ENCODE results near the gene FRRS1L. TPM values are rescaled to one million over a fixed set of nuclear protein-coding genes. Genes with fewer than 3 reads are reported as not detected.
A peak's percentile ranks its signal among the peaks of the same experiment; 100 is the strongest.
"Not testable (repeated sequence)": the region's sequence is repeated elsewhere in the genome, so short reads cannot be mapped to it uniquely, and the experiment has no call there.

FRRS1L gene
- total RNA-seq, 2 experiments from 2014 or later: not detected

- H3K27me3 Mint-ChIP-seq: peaks cover 6% of the 10 kb centered on the region
- ChIA-PET CTCF (no interaction called here), POLR2A (no interaction called here)
- no peak overlapping the region for H3K27ac Mint-ChIP-seq
- H3K36me3 Mint-ChIP-seq (ENCODE audit: low read depth): no peaks in the 10 kb centered on the region
- H3K4me3 Mint-ChIP-seq: no peak overlapping the region
- peaks cover 2% of the 10 kb centered on the region for H3K4me1 Mint-ChIP-seq
- H3K9me3 Mint-ChIP-seq: no peaks in the 10 kb centered on the region
- no peak for DNase-seq
Observed at GRCh38 chr9:109138421-109138820, 28.6 kb downstream of the FRRS1L start.

DNA sequence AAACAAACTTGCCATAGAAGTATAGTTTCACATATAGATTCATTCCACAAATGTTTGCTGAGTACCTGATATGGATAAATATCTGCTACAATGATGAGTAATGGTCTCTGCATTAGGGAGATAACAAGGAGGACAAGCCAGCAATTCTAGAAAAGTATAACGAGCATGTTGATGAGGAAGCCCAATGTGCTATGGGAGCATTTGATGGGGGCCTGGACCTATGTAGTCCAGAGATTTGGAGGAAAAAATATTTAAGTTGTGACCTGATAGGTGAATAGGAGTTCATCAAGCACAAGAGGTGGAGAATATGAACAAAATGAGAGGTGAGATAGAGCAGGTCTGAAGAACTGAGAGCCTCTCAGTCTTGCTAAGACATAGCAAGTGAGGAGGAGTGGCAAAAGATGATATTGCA, 32.9 kb downstream of the FRRS1L start:
- Mint-ChIP-seq H3K9me3 (no peaks in the 10 kb centered on the region), H3K27me3 (peaks cover 2% of the 10 kb centered on the region), H3K4me3 (no peak overlapping the region), H3K4me1 (peaks cover 1% of the 10 kb centered on the region), H3K36me3 (ENCODE audit: low read depth) (no peaks in the 10 kb centered on the region), H3K27ac (no peak overlapping the region)
- DNase-seq: no peak
- CTCF ChIA-PET: no interaction called here
- POLR2A ChIA-PET: no interaction called here

DNA sequence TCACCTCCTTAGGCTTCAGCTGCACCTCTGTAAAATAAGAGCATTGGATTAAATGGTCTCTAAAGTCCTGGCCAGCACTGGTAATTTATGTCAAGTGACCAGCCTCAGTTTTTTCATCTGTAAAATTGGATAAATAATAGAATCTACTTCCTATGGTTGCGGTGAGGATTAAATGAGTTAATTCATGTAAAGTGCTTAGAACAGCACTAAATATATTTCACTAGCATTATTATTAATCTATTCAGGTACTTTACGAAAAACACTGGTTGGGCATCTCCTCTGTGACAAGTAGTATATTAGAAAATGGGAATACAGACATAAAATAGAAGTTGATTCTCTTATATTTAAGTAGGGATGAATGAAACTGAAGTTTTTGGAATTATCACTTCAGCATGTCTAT, 33.5 kb downstream of the FRRS1L start:
- Mint-ChIP-seq H3K27me3 (peaks cover 2% of the 10 kb centered on the region), H3K27ac (no peak overlapping the region), H3K4me1 (peaks cover 1% of the 10 kb centered on the region), H3K9me3 (no peaks in the 10 kb centered on the region), H3K4me3 (no peak overlapping the region), H3K36me3 (ENCODE audit: low read depth) (no peaks in the 10 kb centered on the region)
- CTCF ChIA-PET: interaction anchor here (0.6 kb wide), 1 partner anchor 216 kb away, joined by 5 read pairs; no protein-coding TSS in a partner anchor
- DNase-seq: no peak
- POLR2A ChIA-PET: no interaction called here

GRCh38 chr9:109132567-109133021, 34.5 kb downstream of the FRRS1L start:
- ChIA-PET CTCF (interaction anchor here (0.6 kb wide), 1 partner anchor 215 kb away, joined by 5 read pairs; no protein-coding TSS in a partner anchor), POLR2A (no interaction called here)
- Mint-ChIP-seq H3K27ac (no peak overlapping the region), H3K36me3 (ENCODE audit: low read depth) (no peaks in the 10 kb centered on the region), H3K9me3 (no peaks in the 10 kb centered on the region), H3K4me3 (no peak overlapping the region), H3K4me1 (peaks cover 1% of the 10 kb centered on the region), H3K27me3 (peaks cover 2% of the 10 kb centered on the region)
- no peak for DNase-seq

GRCh38 chr9:109129470-109130197, 37.4 kb downstream of the FRRS1L start:
- Mint-ChIP-seq H3K27me3 (peaks cover 4% of the 10 kb centered on the region), H3K27ac (no peak overlapping the region), H3K4me1 (peaks cover 1% of the 10 kb centered on the region), H3K36me3 (ENCODE audit: low read depth) (no peaks in the 10 kb centered on the region), H3K9me3 (no peaks in the 10 kb centered on the region), H3K4me3 (no peak overlapping the region)
- no peak for DNase-seq
- ChIA-PET CTCF (interaction anchor here (0.9 to 1.1 kb wide), 2 partner anchors 9 to 11 kb away, joined by 3 to 5 read pairs; no protein-coding TSS in a partner anchor), POLR2A (interaction anchor here (0.5 to 0.6 kb wide), 2 partner anchors 117 to 129 kb away, joined by 3 read pairs; no protein-coding TSS in a partner anchor)

- H3K4me3 Mint-ChIP-seq; DNase-seq; H3K27ac Mint-ChIP-seq; H3K4me1 Mint-ChIP-seq; H3K9me3 Mint-ChIP-seq; H3K36me3 Mint-ChIP-seq (ENCODE audit: low read depth); POLR2A ChIA-PET; H3K27me3 Mint-ChIP-seq: not testable (repeated sequence)
- CTCF ChIA-PET: interaction anchor here (1.8 kb wide), 1 partner anchor 18 kb away, joined by 7 read pairs; no protein-coding TSS in a partner anchor
Observed at GRCh38 chr9:109126671-109127070, 40.4 kb downstream of the FRRS1L start.

GRCh38 chr9:109124121-109124520, 42.9 kb downstream of the FRRS1L start:
- ChIA-PET CTCF (no interaction called here), POLR2A (no interaction called here)
- Mint-ChIP-seq H3K27ac (no peak overlapping the region), H3K9me3 (no peaks in the 10 kb centered on the region), H3K4me3 (no peak overlapping the region), H3K36me3 (ENCODE audit: low read depth) (no peaks in the 10 kb centered on the region), H3K27me3 (peaks cover 4% of the 10 kb centered on the region), H3K4me1 (peaks cover 14% of the 10 kb centered on the region)
- no peak for DNase-seq

GRCh38 chr9:109122726-109123621, 44.1 kb downstream of the FRRS1L start:
- CTCF ChIA-PET: no interaction called here
- Mint-ChIP-seq H3K27me3 (peaks cover 4% of the 10 kb centered on the region), H3K4me3 (no peak overlapping the region), H3K27ac (no peak overlapping the region), H3K4me1 (peaks cover 19% of the 10 kb centered on the region), H3K9me3 (no peaks in the 10 kb centered on the region), H3K36me3 (ENCODE audit: low read depth) (no peaks in the 10 kb centered on the region)
- POLR2A ChIA-PET: no interaction called here
- DNase-seq: no peak

GRCh38 chr9:109121232-109121796, 45.7 kb downstream of the FRRS1L start:
- H3K9me3 Mint-ChIP-seq: no peaks in the 10 kb centered on the region
- CTCF ChIA-PET: interaction anchor here (1.2 kb wide), 1 partner anchor 9 kb away, joined by 3 read pairs; no protein-coding TSS in a partner anchor
- H3K4me3 Mint-ChIP-seq: no peak overlapping the region
- peaks cover 4% of the 10 kb centered on the region for H3K27me3 Mint-ChIP-seq
- POLR2A ChIA-PET: no interaction called here
- H3K4me1 Mint-ChIP-seq: peaks cover 30% of the 10 kb centered on the region
- no peak for DNase-seq
- H3K27ac Mint-ChIP-seq: no peak overlapping the region
- peaks cover 9% of the 10 kb centered on the region for H3K36me3 Mint-ChIP-seq (ENCODE audit: low read depth)

- ChIA-PET CTCF (interaction anchor here (0.8 to 1.6 kb wide), 4 partner anchors 10 to 216 kb away, joined by 3 to 9 read pairs (median 3); no protein-coding TSS in a partner anchor), POLR2A (interaction anchor here (0.6 to 3.9 kb wide), 11 partner anchors 11 to 1837 kb away, joined by 3 to 36 read pairs (median 4); partner anchors contain the start of gene RAD23B)
- Mint-ChIP-seq H3K4me1 (peaks cover 36% of the 10 kb centered on the region), H3K27me3 (peaks cover 4% of the 10 kb centered on the region), H3K4me3 (peak overlapping the region; percentile 84), H3K9me3 (no peaks in the 10 kb centered on the region), H3K36me3 (ENCODE audit: low read depth) (peaks cover 14% of the 10 kb centered on the region), H3K27ac (peak overlapping the region; percentile 57)
- no peak for DNase-seq
Observed at GRCh38 chr9:109120204-109120789, 46.8 kb downstream of the FRRS1L start.

DNA sequence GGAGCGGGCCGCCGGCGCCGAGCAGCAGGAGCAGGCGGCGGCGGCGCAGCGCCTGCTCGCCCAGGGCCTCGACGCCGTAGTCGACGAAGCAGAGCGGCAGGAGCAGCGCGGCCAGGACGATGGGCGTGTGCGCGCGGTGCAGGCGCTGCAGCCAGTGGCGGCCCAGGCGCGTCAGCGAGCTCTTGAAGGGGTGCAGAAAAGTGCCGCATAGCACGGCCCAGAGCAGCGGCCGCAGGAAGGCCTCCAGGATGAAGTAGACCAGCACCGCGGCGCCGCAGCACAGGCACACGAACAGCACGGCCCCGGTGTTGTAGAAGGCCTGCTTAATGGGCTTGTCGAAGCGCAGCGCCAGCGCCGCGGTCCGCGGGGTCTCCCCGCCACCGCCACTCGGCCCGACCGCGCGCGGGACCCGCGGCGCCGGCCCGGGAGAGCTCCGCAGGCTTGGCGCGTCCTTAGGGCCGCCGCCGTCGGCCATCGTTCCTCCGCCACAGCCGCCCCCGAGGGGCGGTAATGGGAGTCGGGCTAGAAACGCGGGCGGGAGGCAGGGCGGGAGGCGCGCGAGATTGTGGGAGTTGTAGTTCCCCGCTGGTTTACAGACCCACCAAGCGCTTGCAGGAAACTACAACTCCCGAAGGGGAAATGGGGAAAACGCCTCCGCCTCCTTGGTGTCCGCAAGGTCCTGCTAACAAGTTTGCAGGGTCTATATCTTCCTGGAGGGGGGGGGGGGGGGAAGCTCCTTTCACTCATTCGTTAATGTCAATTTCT, 47.4 kb downstream of the FRRS1L start, which contains the start of gene TMEM245:
Gene TMEM245, minus strand, starts transcription at position 509 of the 765 bp plus-strand sequence. Its CDS starts 34 bp downstream, at position 475.
- CTCF ChIA-PET: interaction anchor here (1.2 to 1.6 kb wide), 5 partner anchors 10 to 108 kb away, joined by 3 to 9 read pairs (median 3); no protein-coding TSS in a partner anchor
- peak within 1 kb of the TSS; percentile 84 for H3K4me3 Mint-ChIP-seq
- H3K27ac Mint-ChIP-seq: peak within 1 kb of the TSS; percentile 84
- H3K36me3 Mint-ChIP-seq (ENCODE audit: low read depth): peaks cover 17% of the 10 kb centered on the region
- H3K27me3 Mint-ChIP-seq: no peaks in the 10 kb centered on the region
- H3K4me1 Mint-ChIP-seq: peaks cover 43% of the 10 kb centered on the region
- no peaks in the 10 kb centered on the region for H3K9me3 Mint-ChIP-seq
- peak; percentile 96 for DNase-seq
- POLR2A ChIA-PET: interaction anchor here (0.6 to 3.9 kb wide), 11 partner anchors 10 to 1836 kb away, joined by 3 to 36 read pairs (median 4); partner anchors contain the start of gene RAD23B
